Transverse colon (tissue), 4 donors: ENCODE results near the gene ANKIB1.

Experiments used
- CTCF ChIP-seq, 5 experiments: fragments of 200-600 bp in 3 of 5; fragments of 450-650 bp in 2 of 5; sonication (generic) in 3 of 5; IDR thresholded peaks; 1 replicate in 2 of 5; 2 replicates in 3 of 5; pipeline ENCODE4 v1.5.1; 2016 to 2017; ENCODE audit warnings: antibody characterized with exemption in 5 of 5, inconsistent platforms in 3 of 5, mild to moderate bottlenecking in 2 of 5, moderate library complexity in 1 of 5
- POLR2A ChIP-seq: fragments of 450-650 bp; IDR thresholded peaks from one replicate; pipeline ENCODE4 v1.6.1; 2016; ENCODE audit warnings: antibody characterized with exemption, mild to moderate bottlenecking, moderate library complexity
- POLR2AphosphoS5 ChIP-seq, 3 donors: sonication (generic); formaldehyde crosslinking; IDR thresholded peaks; one replicate each; pipeline ENCODE4 v1.6.1; 2016; ENCODE audit warnings: antibody characterized with exemption in 3 of 3

GRCh38 chr7:92340016-92340415 is 94.2 kb downstream of the ANKIB1 start:
- TF ChIP-seq POLR2A (no peak), CTCF (IDR thresholded peaks at IDR 0.05) (no peak), POLR2AphosphoS5 (IDR thresholded peaks at IDR 0.05) (no peak)
